OCI-LY1 (cell line): ENCODE results near the gene CD244.

Source experiments
- H2AFZ ChIP-seq: fragments of 200-600 bp; sonication (generic), shearing (Covaris generic); 2 replicates; pipeline ENCODE4 v1.6.0; 2014; ENCODE audit warnings: antibody characterized with exemption, mild to moderate bottlenecking, low read length
- H3F3A ChIP-seq: fragments of 200-600 bp; sonication (generic), shearing (Covaris generic); 2 replicates; pipeline ENCODE4 v1.6.0; 2014; ENCODE audit warnings: mild to moderate bottlenecking, antibody characterized with exemption, low read length, moderate library complexity; ENCODE audit not compliant: insufficient read depth
- H3K27ac ChIP-seq: fragments of 200-600 bp; sonication (generic); 2 replicates; pipeline ENCODE4 v1.5.1; 2014; ENCODE audit warnings: low read length, mixed run types, mild to moderate bottlenecking, low read depth; ENCODE audit not compliant: poor library complexity, severe bottlenecking
- H3K27me3 ChIP-seq: fragments of 200-600 bp; sonication (generic); 2 replicates; pipeline ENCODE4 v1.6.0; 2014; ENCODE audit warnings: antibody characterized with exemption, mild to moderate bottlenecking, low read length, moderate library complexity; ENCODE audit not compliant: insufficient read depth
- H3K36me3 ChIP-seq: fragments of 200-600 bp; sonication (generic); 2 replicates; pipeline ENCODE4 v1.6.1; 2014; ENCODE audit warnings: mild to moderate bottlenecking, antibody characterized with exemption, low read length, moderate library complexity, mixed read lengths; ENCODE audit not compliant: insufficient read depth
- H3K4me1 ChIP-seq: fragments of 200-600 bp; sonication (generic); 2 replicates; pipeline ENCODE4 v1.5.1; 2014; ENCODE audit warnings: mild to moderate bottlenecking, low read length, moderate library complexity; ENCODE audit not compliant: insufficient read depth, severe bottlenecking
- H3K4me2 ChIP-seq: fragments of 200-600 bp; sonication (generic), shearing (Covaris generic); 2 replicates; pipeline ENCODE4 v1.6.1; 2014; ENCODE audit warnings: low read length
- H3K4me3 ChIP-seq: fragments of 200-600 bp; sonication (generic); 2 replicates; pipeline ENCODE4 v1.5.1; 2014; ENCODE audit warnings: low read length, low read depth, mild to moderate bottlenecking, mixed read lengths; ENCODE audit not compliant: poor library complexity, severe bottlenecking
- H3K79me2 ChIP-seq: fragments of 200-600 bp; shearing (Covaris generic); 2 replicates; pipeline ENCODE4 v1.6.1; 2016; ENCODE audit warnings: mixed run types, low read length, mixed read lengths; ENCODE audit not compliant: insufficient read depth
- H3K9ac ChIP-seq: fragments of 200-600 bp; sonication (generic), shearing (Covaris generic); 2 replicates; pipeline ENCODE4 v1.6.1; 2014; ENCODE audit warnings: mild to moderate bottlenecking, low read length, mixed read lengths
- H3K9me2 ChIP-seq: fragments of 200-600 bp; sonication (generic), shearing (Covaris generic); 2 replicates; pipeline ENCODE4 v1.6.1; 2014; ENCODE audit warnings: low read depth, mild to moderate bottlenecking, low read length, mixed read lengths
- H3K9me3 ChIP-seq: fragments of 200-600 bp; shearing (Covaris generic); 2 replicates; pipeline ENCODE4 v1.6.1; 2014; ENCODE audit warnings: low read length, mixed read lengths
- H4K20me1 ChIP-seq: fragments of 200-600 bp; sonication (generic), shearing (Covaris generic); 2 replicates; pipeline ENCODE4 v1.6.0; 2016; ENCODE audit warnings: mild to moderate bottlenecking, low read length; ENCODE audit not compliant: insufficient read depth
- EZH2 ChIP-seq: fragments of 200-600 bp; sonication (generic), shearing (Covaris generic); IDR thresholded peaks from 2 replicates; pipeline ENCODE4 v1.8.0; 2017; ENCODE audit warnings: borderline replicate concordance, mixed run types, mild to moderate bottlenecking, antibody characterized with exemption, low read length, moderate library complexity, mixed read lengths
- TF ChIP-seq, protein P1 (sequence below): fragments of 200-600 bp; sonication (generic), shearing (Covaris generic); IDR thresholded peaks from 2 replicates; pipeline ENCODE4 v1.5.1; 2017; ENCODE audit warnings: mild to moderate bottlenecking, antibody characterized with exemption, low read length, moderate library complexity, mixed read lengths

Gene CD244

DNA sequence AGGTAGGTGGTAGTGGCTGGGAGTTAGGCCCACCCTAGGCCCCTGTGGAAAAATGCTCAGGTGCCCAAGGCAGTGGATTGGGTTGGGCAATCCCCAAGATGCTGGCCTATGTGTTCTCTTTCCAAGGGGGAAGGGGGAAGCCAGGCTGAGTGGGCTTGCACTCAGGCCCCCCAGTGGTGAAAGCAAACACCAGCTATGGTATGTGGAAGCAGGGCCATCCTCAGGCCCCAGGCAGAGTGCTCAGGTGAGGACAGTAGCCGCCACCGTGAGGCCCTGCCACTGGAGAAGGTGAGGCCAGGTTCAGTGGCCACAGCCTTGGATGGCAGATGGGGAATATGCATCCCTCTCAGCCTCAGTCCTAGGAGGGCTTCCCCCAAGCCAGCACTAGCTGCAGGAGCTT, 54.9 kb downstream of the CD244 start:
- TF ChIP-seq, protein P1, sequence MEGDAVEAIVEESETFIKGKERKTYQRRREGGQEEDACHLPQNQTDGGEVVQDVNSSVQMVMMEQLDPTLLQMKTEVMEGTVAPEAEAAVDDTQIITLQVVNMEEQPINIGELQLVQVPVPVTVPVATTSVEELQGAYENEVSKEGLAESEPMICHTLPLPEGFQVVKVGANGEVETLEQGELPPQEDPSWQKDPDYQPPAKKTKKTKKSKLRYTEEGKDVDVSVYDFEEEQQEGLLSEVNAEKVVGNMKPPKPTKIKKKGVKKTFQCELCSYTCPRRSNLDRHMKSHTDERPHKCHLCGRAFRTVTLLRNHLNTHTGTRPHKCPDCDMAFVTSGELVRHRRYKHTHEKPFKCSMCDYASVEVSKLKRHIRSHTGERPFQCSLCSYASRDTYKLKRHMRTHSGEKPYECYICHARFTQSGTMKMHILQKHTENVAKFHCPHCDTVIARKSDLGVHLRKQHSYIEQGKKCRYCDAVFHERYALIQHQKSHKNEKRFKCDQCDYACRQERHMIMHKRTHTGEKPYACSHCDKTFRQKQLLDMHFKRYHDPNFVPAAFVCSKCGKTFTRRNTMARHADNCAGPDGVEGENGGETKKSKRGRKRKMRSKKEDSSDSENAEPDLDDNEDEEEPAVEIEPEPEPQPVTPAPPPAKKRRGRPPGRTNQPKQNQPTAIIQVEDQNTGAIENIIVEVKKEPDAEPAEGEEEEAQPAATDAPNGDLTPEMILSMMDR = no peak
- no peak for TF ChIP-seq EZH2
- Histone ChIP-seq H3K79me2 (peaks cover 3% of the 10 kb centered on the region; the same call in 1 of the 2 replicates), H3K27me3 (no peaks in the 10 kb centered on the region), H3K27ac (no peak overlapping the region), H4K20me1 (no peaks in the 10 kb centered on the region), H3K36me3 (peaks cover 19% of the 10 kb centered on the region; the same call in 1 of the 2 replicates), H3K9ac (no peak overlapping the region), H3F3A (no peaks in the 10 kb centered on the region), H3K4me2 (no peak overlapping the region), H3K4me1 (no peaks in the 10 kb centered on the region), H2AFZ (no peak overlapping the region), H3K9me3 (peaks cover 16% of the 10 kb centered on the region; the same call in 1 of the 2 replicates), H3K4me3 (no peak overlapping the region), H3K9me2 (no peaks in the 10 kb centered on the region)

DNA sequence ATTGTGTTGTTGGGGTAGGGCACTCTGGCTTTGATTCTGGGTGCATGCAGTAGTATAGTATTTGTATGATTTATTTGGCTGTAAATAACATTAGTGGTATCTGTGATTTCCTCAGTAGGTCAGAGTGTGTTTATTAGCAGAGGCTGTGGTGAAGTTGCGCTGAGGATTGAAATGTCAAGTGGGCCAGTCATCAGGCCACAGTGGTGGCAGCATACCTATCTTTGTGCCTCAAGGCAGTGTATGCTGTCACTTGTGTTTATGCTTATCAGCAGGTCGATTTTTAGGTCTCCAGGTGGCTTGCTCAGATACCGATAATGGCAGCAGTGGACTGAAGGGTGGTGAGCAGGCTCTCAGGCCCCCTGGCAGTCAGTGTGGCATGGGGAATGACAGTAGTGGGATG, 55.4 kb downstream of the CD244 start:
- Histone ChIP-seq H3K9me3 (peaks cover 16% of the 10 kb centered on the region; the same call in 1 of the 2 replicates), H3K4me2 (no peak overlapping the region), H4K20me1 (no peaks in the 10 kb centered on the region), H3K9ac (no peak overlapping the region), H3F3A (no peaks in the 10 kb centered on the region), H3K79me2 (peaks cover 3% of the 10 kb centered on the region; the same call in 1 of the 2 replicates), H3K9me2 (no peaks in the 10 kb centered on the region), H3K4me1 (no peaks in the 10 kb centered on the region), H3K36me3 (peaks cover 21% of the 10 kb centered on the region), H3K27ac (no peak overlapping the region), H2AFZ (no peak overlapping the region), H3K27me3 (no peaks in the 10 kb centered on the region), H3K4me3 (no peak overlapping the region)
- TF ChIP-seq, protein P1 = no peak
- TF ChIP-seq EZH2 = no peak

DNA sequence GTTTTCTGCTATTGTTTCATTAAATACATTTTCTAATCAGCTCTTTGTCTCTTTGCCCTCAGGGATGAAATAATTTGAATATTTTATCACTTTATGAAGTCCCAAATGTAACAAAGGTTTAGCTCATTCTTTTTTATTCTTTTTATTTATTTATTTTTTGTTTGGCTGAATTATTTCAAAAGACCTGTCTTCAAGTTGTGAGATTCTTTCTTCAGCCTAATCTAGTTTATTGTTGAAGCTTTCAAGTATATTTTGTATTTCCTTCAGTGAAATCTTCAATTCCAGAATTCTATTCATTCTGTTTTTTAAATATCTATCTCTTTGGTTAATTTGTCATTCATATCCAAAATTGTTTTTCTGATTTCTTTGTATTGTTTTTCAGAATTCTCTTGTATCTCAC, 55.9 kb downstream of the CD244 start:
- H3K9me3 ChIP-seq = peaks cover 16% of the 10 kb centered on the region; the same call in 1 of the 2 replicates
- no peak overlapping the region for H3K4me2 ChIP-seq
- no peak overlapping the region for H3K4me3 ChIP-seq
- H3K27ac ChIP-seq = no peak overlapping the region
- no peaks in the 10 kb centered on the region for H3K9me2 ChIP-seq
- TF ChIP-seq EZH2 = no peak
- TF ChIP-seq, protein P1 = no peak
- H3K36me3 ChIP-seq = peaks cover 26% of the 10 kb centered on the region
- H3K9ac ChIP-seq = no peak overlapping the region
- peaks cover 3% of the 10 kb centered on the region; the same call in 1 of the 2 replicates for H3K79me2 ChIP-seq
- H3K4me1 ChIP-seq = no peaks in the 10 kb centered on the region
- H3F3A ChIP-seq = no peaks in the 10 kb centered on the region
- no peak overlapping the region for H2AFZ ChIP-seq
- H4K20me1 ChIP-seq = no peaks in the 10 kb centered on the region
- no peaks in the 10 kb centered on the region for H3K27me3 ChIP-seq
